Measurements from ENCODE around the gene WNT3A.

WNT3A gene

DNA sequence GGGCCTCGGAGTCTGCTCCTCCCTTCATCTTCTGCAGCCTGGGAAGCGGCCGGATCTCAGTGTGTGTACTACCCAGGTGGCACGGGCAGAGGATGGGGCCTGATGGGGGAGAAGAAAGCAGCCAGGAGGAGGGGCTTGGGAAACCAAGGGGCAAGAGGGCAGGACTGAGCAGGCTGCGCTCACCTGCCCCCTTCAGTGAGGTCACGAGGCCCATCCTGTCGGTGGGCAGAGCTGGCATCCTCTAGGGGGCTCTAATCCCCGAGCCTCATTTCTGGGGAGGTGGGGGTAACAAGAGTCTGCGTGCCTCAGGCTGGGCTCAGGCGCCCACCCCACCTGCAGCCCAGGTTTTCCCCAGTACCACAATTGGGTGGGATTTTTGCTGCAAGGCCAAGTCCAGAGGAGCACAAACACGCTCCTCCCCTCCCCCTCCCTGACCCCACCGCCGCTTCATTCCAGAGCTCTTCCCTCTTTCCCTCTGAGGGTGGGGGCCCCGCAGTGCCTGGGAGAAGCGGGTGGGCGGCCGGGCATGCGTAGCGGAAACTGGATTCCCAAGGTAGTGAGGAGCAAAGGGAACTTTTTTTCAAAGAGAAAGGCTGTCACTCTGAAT lies 1.8 kb upstream of the WNT3A start:
- ChIA-PET POLR2A (interaction anchor here (1.5 kb wide), 1 partner anchor 78 kb away, joined by 8 read pairs; the partner anchor contains the start of gene ARF1), CTCF (interaction anchor here (0.5 to 3.5 kb wide), 21 partner anchors 8 to 523 kb away, joined by 3 to 16 read pairs (median 4); no protein-coding TSS in a partner anchor)
- TF ChIP-seq ZBTB10 (tag by site-specific recombination; IDR thresholded peaks at IDR 0.05) = no peak
- no peak for TF ChIP-seq ZNF580 (tag by site-specific recombination; IDR thresholded peaks at IDR 0.05)
- no peak for TF ChIP-seq ZNF10 (tag by site-specific recombination; IDR thresholded peaks at IDR 0.05)
- no peak for TF ChIP-seq ZBTB20 (tag by site-specific recombination; IDR thresholded peaks at IDR 0.05)
- no peak for TF ChIP-seq ZNF423 (tag by site-specific recombination; IDR thresholded peaks at IDR 0.05)
- no peak for TF ChIP-seq ZFP3 (tag by site-specific recombination; IDR thresholded peaks at IDR 0.05; ENCODE audit: low read depth)
- TF ChIP-seq ZNF23 (tag by site-specific recombination; IDR thresholded peaks at IDR 0.05; ENCODE audit: borderline replicate concordance) = no peak
- TF ChIP-seq ZNF366 (tag by site-specific recombination; conservative IDR thresholded peaks at IDR 0.05) = no peak
- TF ChIP-seq ZFP69B (tag by site-specific recombination; IDR thresholded peaks at IDR 0.05) = no peak
- TF ChIP-seq TSHZ1 (tag by site-specific recombination; IDR thresholded peaks at IDR 0.05; ENCODE audit: borderline replicate concordance) = no peak
- peak; percentile 37; the same call in 1 of the 2 replicates for TF ChIP-seq CTCF (tag by site-specific recombination; IDR thresholded peaks at IDR 0.05)
- no peak for TF ChIP-seq ZNF501 (tag by site-specific recombination; IDR thresholded peaks at IDR 0.05)
- no peak for TF ChIP-seq ZNF292 (tag by site-specific recombination; IDR thresholded peaks at IDR 0.05; ENCODE audit: borderline replicate concordance, low read depth)
- TF ChIP-seq ZNF175 (tag by site-specific recombination; IDR thresholded peaks at IDR 0.05) = no peak
- peak; percentile 65 for TF ChIP-seq ZFHX2 (tag by site-specific recombination; conservative IDR thresholded peaks at IDR 0.05)
- no peak for TF ChIP-seq ZNF354C (tag by site-specific recombination; IDR thresholded peaks at IDR 0.05; ENCODE audit: borderline replicate concordance, low read depth)
- no peak for TF ChIP-seq SP2 (tag by site-specific recombination; IDR thresholded peaks at IDR 0.05)
- TF ChIP-seq ZNF785 (tag by site-specific recombination; IDR thresholded peaks at IDR 0.05) = no peak
- TF ChIP-seq OVOL3 (tag by site-specific recombination; IDR thresholded peaks at IDR 0.05) = no peak
- no peak for TF ChIP-seq ZNF837 (tag by site-specific recombination; IDR thresholded peaks at IDR 0.05)
- no peak for TF ChIP-seq KLF10 (tag by site-specific recombination; IDR thresholded peaks at IDR 0.05)
- peak; percentile 45 for TF ChIP-seq EGR2 (tag by site-specific recombination; IDR thresholded peaks at IDR 0.05; ENCODE audit: low read depth)
- TF ChIP-seq PRDM6 (tag by site-specific recombination; IDR thresholded peaks at IDR 0.05) = no peak
- Histone ChIP-seq H3K36me3 (ENCODE audit: control insufficient read depth in 2 of 2, insufficient read depth in 1 of 2, low read length in 2 of 2) (no peaks in the 10 kb centered on the region), H3K27ac (ENCODE audit: extremely low read depth, low read depth, low read length) (no peak overlapping the region), H3K4me3 (ENCODE audit: low read depth, low read length) (no peak overlapping the region), H3K9me3 (ENCODE audit: control insufficient read depth, insufficient read depth, low read depth, low read length) (no peaks in the 10 kb centered on the region), H3K4me1 (ENCODE audit: control insufficient read depth, insufficient read depth, low read length) (peaks cover 4% of the 10 kb centered on the region)
